ENCODE results near the gene ALOX15B.

The ALOX15B gene

DNA sequence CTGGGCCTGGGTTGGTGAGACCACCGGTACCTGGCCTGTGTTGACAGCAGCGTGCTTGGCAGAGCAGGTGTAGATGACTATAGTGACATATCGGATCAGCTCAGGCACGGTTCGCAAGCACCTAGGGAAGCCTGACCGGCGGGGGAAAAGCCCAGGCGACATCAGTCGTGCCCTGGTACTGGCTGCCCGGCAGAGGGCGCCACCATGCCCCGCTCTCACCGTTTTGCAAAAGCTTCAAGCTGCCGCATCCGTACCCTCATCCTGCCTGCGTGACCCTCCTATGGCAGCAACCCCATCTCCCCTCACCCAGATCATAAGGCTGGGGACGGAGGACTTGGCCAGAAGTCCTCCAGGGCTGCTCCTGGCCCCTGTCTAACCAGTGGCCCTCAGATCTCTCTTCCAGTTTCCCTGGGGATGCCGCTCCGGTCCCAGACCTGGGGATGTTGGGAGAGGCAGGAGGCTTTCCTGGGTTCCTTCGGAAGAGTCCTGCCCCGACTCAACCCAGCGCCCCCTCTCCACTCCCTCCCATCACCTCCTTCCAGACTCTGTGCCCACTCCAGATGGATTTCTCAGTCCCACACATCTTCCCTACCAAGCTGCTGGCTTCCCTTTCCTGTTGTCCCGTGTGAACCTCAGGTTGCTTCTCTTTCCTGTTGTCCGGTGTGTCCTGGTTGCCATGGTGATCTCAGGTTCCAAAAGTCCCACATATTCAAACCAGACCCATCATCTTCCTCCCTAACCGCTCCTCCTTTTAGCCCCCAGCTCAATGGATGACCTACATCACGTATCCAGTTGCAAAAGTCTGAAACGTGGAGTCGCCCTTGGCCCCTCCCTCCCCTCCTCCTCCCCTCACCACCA lies 35.0 kb downstream of the ALOX15B start:
- H3K27me3 ChIP-seq (ENCODE audit: insufficient read depth, poor library complexity, severe bottlenecking) = no peaks in the 10 kb centered on the region
- H3K27ac ChIP-seq (replicated peaks) = no peak overlapping the region
- H3K4me3 ChIP-seq (replicated peaks; ENCODE audit: insufficient read depth, low read length) = no peak overlapping the region
- no peak for TF ChIP-seq POLR2AphosphoS5 (IDR thresholded peaks at IDR 0.05; ENCODE audit: low read depth)
- TF ChIP-seq, protein P1, sequence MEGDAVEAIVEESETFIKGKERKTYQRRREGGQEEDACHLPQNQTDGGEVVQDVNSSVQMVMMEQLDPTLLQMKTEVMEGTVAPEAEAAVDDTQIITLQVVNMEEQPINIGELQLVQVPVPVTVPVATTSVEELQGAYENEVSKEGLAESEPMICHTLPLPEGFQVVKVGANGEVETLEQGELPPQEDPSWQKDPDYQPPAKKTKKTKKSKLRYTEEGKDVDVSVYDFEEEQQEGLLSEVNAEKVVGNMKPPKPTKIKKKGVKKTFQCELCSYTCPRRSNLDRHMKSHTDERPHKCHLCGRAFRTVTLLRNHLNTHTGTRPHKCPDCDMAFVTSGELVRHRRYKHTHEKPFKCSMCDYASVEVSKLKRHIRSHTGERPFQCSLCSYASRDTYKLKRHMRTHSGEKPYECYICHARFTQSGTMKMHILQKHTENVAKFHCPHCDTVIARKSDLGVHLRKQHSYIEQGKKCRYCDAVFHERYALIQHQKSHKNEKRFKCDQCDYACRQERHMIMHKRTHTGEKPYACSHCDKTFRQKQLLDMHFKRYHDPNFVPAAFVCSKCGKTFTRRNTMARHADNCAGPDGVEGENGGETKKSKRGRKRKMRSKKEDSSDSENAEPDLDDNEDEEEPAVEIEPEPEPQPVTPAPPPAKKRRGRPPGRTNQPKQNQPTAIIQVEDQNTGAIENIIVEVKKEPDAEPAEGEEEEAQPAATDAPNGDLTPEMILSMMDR (IDR thresholded peaks at IDR 0.05; ENCODE audit: insufficient read depth, low read length) = peak; percentile 57
- DNase-seq (ENCODE audit: low read depth in 1 of 2, low spot score in 1 of 2) = peak in 1 of 2 experiments; percentile 31

DNA sequence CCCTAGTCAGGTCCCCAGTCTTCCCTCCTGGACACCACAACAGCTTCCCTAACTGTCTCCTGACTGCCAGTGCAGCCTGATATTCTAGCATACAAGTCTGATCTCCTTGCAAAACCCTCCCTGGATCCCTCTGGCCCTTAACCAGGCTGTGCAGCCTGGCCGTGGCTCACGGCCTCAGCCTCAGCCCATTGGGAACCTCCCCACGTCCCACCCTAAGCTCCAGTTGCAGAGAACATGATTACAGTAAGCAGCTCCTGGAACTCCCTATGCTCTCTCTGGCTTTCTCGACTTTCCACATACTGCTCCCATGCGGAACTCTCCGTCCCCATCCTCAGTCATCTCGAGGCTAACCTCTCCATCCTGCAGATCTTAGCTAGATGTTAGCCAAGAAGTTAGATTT lies 35.7 kb downstream of the ALOX15B start:
- Histone ChIP-seq H3K4me3 (replicated peaks; ENCODE audit: insufficient read depth, low read length) (no peak overlapping the region), H3K27me3 (ENCODE audit: insufficient read depth, poor library complexity, severe bottlenecking) (no peaks in the 10 kb centered on the region), H3K27ac (replicated peaks) (no peak overlapping the region)
- TF ChIP-seq, protein P2, sequence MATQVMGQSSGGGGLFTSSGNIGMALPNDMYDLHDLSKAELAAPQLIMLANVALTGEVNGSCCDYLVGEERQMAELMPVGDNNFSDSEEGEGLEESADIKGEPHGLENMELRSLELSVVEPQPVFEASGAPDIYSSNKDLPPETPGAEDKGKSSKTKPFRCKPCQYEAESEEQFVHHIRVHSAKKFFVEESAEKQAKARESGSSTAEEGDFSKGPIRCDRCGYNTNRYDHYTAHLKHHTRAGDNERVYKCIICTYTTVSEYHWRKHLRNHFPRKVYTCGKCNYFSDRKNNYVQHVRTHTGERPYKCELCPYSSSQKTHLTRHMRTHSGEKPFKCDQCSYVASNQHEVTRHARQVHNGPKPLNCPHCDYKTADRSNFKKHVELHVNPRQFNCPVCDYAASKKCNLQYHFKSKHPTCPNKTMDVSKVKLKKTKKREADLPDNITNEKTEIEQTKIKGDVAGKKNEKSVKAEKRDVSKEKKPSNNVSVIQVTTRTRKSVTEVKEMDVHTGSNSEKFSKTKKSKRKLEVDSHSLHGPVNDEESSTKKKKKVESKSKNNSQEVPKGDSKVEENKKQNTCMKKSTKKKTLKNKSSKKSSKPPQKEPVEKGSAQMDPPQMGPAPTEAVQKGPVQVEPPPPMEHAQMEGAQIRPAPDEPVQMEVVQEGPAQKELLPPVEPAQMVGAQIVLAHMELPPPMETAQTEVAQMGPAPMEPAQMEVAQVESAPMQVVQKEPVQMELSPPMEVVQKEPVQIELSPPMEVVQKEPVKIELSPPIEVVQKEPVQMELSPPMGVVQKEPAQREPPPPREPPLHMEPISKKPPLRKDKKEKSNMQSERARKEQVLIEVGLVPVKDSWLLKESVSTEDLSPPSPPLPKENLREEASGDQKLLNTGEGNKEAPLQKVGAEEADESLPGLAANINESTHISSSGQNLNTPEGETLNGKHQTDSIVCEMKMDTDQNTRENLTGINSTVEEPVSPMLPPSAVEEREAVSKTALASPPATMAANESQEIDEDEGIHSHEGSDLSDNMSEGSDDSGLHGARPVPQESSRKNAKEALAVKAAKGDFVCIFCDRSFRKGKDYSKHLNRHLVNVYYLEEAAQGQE (IDR thresholded peaks at IDR 0.05; ENCODE audit: insufficient replicate concordance, low read depth) = no peak
- no peak for DNase-seq (ENCODE audit: low read depth in 1 of 2, low spot score in 1 of 2)

DNA sequence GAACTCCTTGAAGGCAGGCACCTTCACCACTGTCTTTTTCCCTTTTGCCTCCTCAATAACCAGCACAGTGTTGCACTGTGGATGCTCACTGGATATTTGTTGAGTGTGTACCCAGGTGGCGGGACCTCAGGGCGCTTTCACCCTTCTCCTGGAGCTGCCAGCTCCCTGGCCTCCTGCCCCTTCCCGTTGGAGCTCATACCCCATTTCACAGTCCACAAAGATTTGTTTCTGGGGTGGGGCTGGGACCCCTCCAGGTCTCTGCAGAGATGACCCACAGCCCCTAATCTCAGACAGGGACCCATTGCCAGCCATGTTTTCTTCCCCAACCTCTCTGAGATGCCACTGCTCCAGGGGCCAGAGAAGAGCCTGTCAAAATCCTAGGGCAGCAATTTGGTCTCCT lies 36.2 kb downstream of the ALOX15B start:
- Histone ChIP-seq H3K27ac (replicated peaks) (no peak overlapping the region), H3K4me3 (replicated peaks; ENCODE audit: insufficient read depth, low read length) (no peak overlapping the region), H3K27me3 (ENCODE audit: insufficient read depth, poor library complexity, severe bottlenecking) (no peaks in the 10 kb centered on the region)
- DNase-seq (ENCODE audit: low read depth in 1 of 2, low spot score in 1 of 2) = no peak
- TF ChIP-seq SPI1 (IDR thresholded peaks at IDR 0.05; ENCODE audit: borderline replicate concordance, low read depth) (no peak), GABPA (IDR thresholded peaks at IDR 0.05; ENCODE audit: low read depth) (no peak), POLR2AphosphoS5 (IDR thresholded peaks at IDR 0.05; ENCODE audit: low read depth) (no peak)
- TF ChIP-seq, protein P2 (IDR thresholded peaks at IDR 0.05; ENCODE audit: insufficient replicate concordance, low read depth) = no peak
- TF ChIP-seq, protein P1 (IDR thresholded peaks at IDR 0.05; ENCODE audit: insufficient read depth, low read length) = no peak

DNA sequence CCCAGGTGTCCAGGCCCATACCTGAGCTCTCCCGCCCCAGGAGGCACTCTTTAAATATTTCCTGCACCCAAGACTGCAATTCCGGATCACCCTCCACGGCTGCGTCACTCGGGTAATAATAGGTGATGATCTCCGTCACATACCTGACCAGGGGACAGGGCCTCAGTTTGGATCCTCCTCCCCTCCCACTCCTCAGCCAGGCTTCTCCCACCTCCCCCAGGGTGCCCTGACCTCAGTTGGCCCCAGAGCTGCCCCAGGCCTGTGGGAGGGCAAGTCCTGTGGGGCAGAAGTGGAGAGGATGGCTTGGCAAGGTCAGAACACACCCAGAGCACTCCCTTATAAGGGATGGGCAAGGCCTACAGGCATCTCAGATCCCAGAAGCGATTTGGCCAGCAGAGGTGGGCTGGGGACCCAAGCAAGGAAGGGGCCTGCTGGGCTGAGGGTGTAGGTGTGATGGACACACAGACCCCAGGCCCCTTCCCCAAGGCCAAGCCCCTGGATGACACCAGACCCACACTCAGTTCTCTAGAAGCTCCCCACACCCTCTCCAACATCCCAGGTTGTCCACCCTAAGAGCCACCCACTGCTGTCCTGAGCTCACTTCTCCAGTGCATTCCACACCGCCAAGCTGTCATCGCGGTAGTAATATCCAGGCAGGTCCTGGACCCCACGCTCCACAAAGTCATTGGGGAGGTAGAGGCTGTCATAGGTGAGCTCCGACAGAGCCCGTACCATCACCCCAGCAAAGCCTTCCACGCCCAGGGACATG lies 36.9 kb downstream of the ALOX15B start:
- no peak for DNase-seq (ENCODE audit: low read depth in 1 of 2, low spot score in 1 of 2)
- no peak overlapping the region for H3K27ac ChIP-seq (replicated peaks)
- H3K27me3 ChIP-seq (ENCODE audit: insufficient read depth, poor library complexity, severe bottlenecking) = no peaks in the 10 kb centered on the region
- TF ChIP-seq, protein P1 (IDR thresholded peaks at IDR 0.05; ENCODE audit: insufficient read depth, low read length) = no peak
- TF ChIP-seq SPI1 (IDR thresholded peaks at IDR 0.05; ENCODE audit: borderline replicate concordance, low read depth) = no peak
- TF ChIP-seq POLR2AphosphoS5 (IDR thresholded peaks at IDR 0.05; ENCODE audit: low read depth) = no peak
- TF ChIP-seq, protein P2 (IDR thresholded peaks at IDR 0.05; ENCODE audit: insufficient replicate concordance, low read depth) = no peak
- TF ChIP-seq GABPA (IDR thresholded peaks at IDR 0.05; ENCODE audit: low read depth) = no peak
- H3K4me3 ChIP-seq (replicated peaks; ENCODE audit: insufficient read depth, low read length) = no peak overlapping the region
